PC-9 (cell line): Measurements from ENCODE around the gene TNC.

Experiments used
- EZH2 ChIP-seq: fragments of 200-600 bp; sonication (generic); IDR thresholded peaks from 2 replicates; pipeline ENCODE4 v1.8.0; 2017; ENCODE audit warnings: antibody characterized with exemption, low read depth
- TF ChIP-seq, protein P1 (sequence below): fragments of 200-600 bp; sonication (generic); conservative IDR thresholded peaks from 2 replicates; pipeline ENCODE4 v1.6.1; 2017; ENCODE audit warnings: mixed run types, antibody characterized with exemption, mild to moderate bottlenecking, moderate library complexity

DNA sequence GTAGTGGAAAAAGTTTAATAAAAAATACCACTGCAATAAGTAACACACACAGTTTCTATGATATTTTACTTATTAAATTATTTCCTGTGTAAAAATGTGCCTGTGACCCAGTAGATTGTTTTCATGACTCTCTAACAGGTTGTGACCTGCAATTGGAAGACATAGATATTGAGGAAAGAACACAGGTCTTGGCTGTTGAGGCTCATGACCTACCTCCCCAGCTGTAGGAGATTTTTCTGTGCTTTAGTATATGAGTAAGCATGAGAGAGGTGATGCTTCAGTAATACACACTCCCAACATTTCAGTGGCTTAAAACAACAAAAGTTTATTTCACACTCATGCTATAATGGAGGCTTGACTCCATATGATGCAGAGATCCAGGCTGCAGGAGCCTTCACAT, 47.3 kb upstream of the TNC start:
- TF ChIP-seq, protein P1, sequence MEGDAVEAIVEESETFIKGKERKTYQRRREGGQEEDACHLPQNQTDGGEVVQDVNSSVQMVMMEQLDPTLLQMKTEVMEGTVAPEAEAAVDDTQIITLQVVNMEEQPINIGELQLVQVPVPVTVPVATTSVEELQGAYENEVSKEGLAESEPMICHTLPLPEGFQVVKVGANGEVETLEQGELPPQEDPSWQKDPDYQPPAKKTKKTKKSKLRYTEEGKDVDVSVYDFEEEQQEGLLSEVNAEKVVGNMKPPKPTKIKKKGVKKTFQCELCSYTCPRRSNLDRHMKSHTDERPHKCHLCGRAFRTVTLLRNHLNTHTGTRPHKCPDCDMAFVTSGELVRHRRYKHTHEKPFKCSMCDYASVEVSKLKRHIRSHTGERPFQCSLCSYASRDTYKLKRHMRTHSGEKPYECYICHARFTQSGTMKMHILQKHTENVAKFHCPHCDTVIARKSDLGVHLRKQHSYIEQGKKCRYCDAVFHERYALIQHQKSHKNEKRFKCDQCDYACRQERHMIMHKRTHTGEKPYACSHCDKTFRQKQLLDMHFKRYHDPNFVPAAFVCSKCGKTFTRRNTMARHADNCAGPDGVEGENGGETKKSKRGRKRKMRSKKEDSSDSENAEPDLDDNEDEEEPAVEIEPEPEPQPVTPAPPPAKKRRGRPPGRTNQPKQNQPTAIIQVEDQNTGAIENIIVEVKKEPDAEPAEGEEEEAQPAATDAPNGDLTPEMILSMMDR, result no peak
- TF ChIP-seq EZH2, result no peak
